Astrocyte (in vitro differentiated cells and primary cell): ENCODE data around the gene LRRC10B.

Source experiments
- EZH2 ChIP-seq: IDR thresholded peaks from 2 replicates; pipeline ENCODE4 v1.6.1; 2012; ENCODE audit warnings: mild to moderate bottlenecking, low read length, inconsistent platforms; ENCODE audit not compliant: insufficient read depth
- TF ChIP-seq, protein P1 (sequence below): IDR thresholded peaks from 2 replicates; pipeline ENCODE4 v1.5.1; 2011; ENCODE audit warnings: low read depth, mild to moderate bottlenecking, inconsistent platforms, low read length, moderate library complexity; ENCODE audit not compliant: insufficient read depth

DNA sequence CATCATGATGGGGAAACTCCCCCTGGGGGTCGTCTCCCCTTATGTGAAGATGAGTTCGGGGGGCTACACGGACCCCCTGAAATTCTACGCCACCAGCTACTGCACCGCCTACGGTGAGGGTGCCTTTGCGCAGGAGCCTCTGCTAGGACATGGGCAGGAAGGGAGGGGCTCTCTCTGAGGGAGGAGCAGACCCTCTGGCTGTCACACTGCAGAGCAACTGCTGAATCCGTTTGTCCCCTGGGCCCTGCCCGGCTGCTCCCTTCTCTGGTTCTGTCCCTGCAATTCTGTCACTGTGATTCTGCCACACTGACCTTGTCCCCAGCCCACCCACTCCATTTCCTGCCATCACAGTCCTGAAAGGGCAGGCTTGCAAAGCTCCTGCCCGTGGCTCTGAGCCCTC is 26.7 kb upstream of the LRRC10B start:
- no peak for TF ChIP-seq EZH2
- TF ChIP-seq, protein P1, sequence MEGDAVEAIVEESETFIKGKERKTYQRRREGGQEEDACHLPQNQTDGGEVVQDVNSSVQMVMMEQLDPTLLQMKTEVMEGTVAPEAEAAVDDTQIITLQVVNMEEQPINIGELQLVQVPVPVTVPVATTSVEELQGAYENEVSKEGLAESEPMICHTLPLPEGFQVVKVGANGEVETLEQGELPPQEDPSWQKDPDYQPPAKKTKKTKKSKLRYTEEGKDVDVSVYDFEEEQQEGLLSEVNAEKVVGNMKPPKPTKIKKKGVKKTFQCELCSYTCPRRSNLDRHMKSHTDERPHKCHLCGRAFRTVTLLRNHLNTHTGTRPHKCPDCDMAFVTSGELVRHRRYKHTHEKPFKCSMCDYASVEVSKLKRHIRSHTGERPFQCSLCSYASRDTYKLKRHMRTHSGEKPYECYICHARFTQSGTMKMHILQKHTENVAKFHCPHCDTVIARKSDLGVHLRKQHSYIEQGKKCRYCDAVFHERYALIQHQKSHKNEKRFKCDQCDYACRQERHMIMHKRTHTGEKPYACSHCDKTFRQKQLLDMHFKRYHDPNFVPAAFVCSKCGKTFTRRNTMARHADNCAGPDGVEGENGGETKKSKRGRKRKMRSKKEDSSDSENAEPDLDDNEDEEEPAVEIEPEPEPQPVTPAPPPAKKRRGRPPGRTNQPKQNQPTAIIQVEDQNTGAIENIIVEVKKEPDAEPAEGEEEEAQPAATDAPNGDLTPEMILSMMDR = no peak
